ENCODE measurements around the gene CLCN6. TPM values are rescaled to one million over a fixed set of nuclear protein-coding genes. Genes with fewer than 3 reads are reported as not detected.

The CLCN6 gene
- total RNA-seq, 4 donors from 2014 or later: 14.4 to 20.4 (median 18.0) TPM

DNA sequence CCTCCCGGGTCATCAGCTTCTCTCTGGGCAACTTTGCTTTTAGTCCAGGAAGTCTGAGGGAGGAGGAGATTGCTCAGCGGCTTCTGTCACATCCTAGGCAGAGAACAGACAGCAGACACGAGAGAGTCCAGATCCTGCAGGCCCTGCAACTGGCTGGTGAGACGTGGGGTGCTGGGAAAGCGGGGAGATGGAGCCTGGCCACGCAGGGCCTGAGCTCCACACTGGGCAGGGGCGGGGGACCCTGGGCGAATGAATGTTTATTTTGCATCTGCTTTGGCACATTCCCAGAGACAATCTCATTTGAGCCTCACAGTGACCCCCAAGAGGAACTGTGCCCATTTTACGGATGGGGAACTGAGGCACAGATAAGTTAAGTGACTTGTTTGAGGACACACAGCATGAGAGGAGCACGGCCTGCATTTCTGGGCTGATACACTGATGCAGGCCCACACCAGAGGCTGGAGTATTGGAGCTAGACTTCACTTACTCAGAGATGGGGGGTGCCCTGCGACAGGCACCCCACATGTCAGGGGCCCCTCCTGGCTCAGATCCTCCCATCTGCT, 34.4 kb upstream of the CLCN6 start:
- TF ChIP-seq, protein P1, sequence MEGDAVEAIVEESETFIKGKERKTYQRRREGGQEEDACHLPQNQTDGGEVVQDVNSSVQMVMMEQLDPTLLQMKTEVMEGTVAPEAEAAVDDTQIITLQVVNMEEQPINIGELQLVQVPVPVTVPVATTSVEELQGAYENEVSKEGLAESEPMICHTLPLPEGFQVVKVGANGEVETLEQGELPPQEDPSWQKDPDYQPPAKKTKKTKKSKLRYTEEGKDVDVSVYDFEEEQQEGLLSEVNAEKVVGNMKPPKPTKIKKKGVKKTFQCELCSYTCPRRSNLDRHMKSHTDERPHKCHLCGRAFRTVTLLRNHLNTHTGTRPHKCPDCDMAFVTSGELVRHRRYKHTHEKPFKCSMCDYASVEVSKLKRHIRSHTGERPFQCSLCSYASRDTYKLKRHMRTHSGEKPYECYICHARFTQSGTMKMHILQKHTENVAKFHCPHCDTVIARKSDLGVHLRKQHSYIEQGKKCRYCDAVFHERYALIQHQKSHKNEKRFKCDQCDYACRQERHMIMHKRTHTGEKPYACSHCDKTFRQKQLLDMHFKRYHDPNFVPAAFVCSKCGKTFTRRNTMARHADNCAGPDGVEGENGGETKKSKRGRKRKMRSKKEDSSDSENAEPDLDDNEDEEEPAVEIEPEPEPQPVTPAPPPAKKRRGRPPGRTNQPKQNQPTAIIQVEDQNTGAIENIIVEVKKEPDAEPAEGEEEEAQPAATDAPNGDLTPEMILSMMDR (IDR thresholded peaks at IDR 0.05): no peak
- DNase-seq (ENCODE audit: low spot score) (no peak), ATAC-seq (ENCODE audit: low FRiP score) (no peak)

DNA sequence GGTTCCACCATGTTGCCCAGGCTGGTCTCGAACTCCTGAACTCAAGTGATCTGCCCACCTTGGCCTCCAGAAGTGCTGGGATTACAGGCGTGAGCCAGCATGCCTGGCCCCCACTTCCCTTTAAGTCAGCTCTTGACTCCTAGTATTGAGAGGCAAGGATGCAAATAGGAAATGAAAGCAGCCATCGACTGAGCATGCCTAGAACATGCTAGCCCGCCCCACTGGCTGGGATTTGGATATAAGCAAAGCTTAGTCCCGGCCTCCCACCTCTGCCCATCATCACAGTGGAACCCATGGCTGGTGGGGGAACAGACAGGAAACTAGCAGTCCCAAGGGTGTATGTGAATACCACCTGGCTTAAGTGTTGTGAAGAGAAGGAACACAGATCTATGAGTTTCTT, 33.5 kb upstream of the CLCN6 start:
- DNase-seq (ENCODE audit: low spot score) (no peak), ATAC-seq (ENCODE audit: low FRiP score) (no peak)
- TF ChIP-seq, protein P1 (IDR thresholded peaks at IDR 0.05): no peak

DNA sequence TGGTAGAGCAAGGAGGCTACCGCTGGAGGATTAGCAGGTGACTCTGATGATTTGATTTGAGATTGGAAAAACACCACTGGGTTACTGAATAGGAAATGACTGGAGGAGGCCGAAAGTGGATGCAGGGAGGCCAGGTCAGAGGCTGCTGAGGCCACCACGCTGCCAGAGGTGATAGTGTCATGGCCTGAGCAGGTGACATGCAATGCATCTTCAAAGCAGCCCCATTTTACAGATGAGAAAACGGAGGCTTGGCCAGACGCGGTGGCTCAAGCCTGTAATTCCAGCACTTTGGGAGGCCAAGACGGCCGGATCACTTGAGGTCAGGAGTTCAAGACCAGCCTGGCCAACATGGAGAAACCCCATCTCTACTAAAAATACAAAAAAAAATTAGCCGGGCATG, 31.2 kb upstream of the CLCN6 start:
- ATAC-seq (ENCODE audit: low FRiP score) (no peak), DNase-seq (ENCODE audit: low spot score) (no peak)
- TF ChIP-seq, protein P1 (IDR thresholded peaks at IDR 0.05): no peak

DNA sequence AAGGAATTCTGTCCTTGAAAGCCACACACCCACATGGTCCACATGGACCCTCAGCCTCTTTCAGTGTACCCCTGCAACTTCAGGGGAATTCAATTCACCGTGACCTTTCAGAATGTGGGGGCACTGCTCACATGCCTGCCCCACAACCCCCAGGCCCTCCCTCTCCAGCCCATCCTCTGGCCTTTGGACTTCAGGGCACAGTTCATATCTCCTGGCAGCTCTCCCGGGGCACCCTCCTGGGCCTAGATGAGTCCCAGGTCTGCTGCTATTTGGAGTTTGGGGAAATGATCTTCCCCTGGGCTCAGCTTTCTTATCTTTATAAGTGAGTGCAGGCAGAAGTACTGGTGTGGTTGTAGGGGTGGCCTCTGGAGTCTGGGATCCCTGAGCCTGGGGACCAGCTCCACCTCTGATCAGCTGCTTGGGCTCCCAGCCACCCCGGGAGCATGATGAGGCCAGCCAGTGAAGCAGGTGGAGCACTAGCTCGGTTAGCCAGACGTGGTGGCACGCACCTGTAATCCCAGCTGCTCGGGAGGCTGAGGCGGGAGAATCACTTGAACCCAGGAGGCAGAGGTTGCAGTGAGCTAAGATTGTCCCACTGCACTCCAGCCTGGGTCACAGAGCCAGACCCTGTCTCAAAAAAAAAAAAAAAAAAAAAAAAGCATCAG, 28.2 kb upstream of the CLCN6 start:
- TF ChIP-seq, protein P1 (IDR thresholded peaks at IDR 0.05): no peak
- DNase-seq (ENCODE audit: low spot score) (no peak), ATAC-seq (ENCODE audit: low FRiP score) (no peak)

DNA sequence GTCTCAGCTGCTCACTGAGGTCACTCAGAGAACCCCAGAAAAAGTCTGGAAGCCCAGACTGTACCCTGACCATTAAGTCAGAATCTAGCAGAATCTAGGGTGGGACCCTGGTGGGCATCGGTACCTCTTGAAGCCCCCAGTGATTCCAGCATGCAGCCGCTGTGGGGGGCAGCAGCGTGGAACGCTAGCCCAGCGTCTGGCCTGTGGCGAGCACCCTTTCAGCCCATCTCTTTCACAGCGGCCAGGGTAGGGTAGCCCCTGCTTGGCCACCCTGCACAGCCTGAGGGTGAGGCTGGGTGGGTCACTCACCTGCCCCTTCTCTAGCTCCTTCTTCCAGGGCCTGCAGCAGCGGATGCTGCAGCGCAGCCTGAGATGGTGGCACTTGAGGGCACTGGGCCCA, 27.7 kb upstream of the CLCN6 start:
- DNase-seq (ENCODE audit: low spot score) (no peak), ATAC-seq (ENCODE audit: low FRiP score) (no peak)
- TF ChIP-seq, protein P1 (IDR thresholded peaks at IDR 0.05): no peak

DNA sequence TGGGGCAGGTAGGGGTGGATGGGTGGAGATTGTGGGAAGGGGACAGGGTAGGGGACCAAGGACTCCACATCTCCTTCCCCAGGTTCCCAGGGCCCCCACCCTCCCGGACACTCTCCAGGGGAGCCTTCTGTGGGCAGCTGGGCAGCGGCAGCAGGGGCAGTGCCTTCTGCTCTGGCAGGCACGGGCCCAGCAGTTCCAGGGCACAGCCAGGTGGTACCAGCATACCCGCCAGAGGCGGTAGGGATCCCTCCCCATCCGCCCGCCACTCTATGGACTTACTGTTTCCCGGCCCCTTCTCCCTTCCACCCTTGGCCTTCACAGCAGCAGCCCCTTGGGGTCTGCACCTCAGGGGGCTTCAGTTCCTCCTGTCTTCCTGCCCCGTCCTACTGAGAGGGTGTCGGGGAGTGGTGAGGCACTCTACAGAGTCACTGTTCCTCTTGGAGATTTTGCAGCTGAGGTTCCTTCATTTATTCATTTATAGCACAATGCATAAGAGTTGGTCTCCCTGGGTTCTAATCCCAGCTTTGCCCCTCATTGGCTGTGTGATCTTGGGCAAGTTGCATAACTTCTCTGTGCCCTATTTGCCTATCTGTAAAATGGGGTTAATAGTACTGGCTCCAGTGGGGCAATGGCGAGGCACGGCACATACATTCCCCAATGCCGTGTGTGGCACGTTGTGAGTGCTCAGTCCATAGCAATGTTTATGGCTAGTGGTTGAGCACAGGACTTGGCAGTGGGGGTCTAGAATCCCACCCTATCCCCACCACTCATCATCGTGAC, 27.0 kb upstream of the CLCN6 start:
- ATAC-seq (ENCODE audit: low FRiP score): no peak
- DNase-seq (ENCODE audit: low spot score): no peak
- TF ChIP-seq, protein P1 (IDR thresholded peaks at IDR 0.05): no peak
